Spleen (tissue), 11 donors: ENCODE results near the gene EIF2B5. TPM values are rescaled to one million over a fixed set of nuclear protein-coding genes. Genes with fewer than 3 reads are reported as not detected.

Experiments used
- DNase-seq: peaks from one replicate; pipeline ENCODE4 v3.0.0-alpha.2; 2020
- H3K27ac ChIP-seq, 8 donors: fragments of 200-600 bp; sonication (generic) in 7 of 8; 1 replicate in 4 of 8; 2 replicates in 4 of 8; pipeline versions ENCODE4 v1.5.0 to v1.8.0; 2016 to 2021; ENCODE audit warnings: inconsistent platforms in 4 of 8, mild to moderate bottlenecking in 4 of 8, moderate library complexity in 1 of 8
- H3K27me3 ChIP-seq, 7 donors: fragments of 200-600 bp; sonication (generic) in 6 of 7; replicated peaks in 1 of 7; 1 replicate in 4 of 7; 2 replicates in 3 of 7; pipeline versions ENCODE4 v1.5.0 to v1.8.0; 2016 to 2021; ENCODE audit warnings: inconsistent platforms in 3 of 7, mild to moderate bottlenecking in 1 of 7
- H3K36me3 ChIP-seq, 6 donors: fragments of 200-600 bp; sonication (generic) in 5 of 6; 1 replicate in 4 of 6; 2 replicates in 2 of 6; pipeline versions ENCODE4 v1.5.0 to v1.8.0; 2016 to 2021; ENCODE audit warnings: inconsistent platforms in 2 of 6
- H3K4me1 ChIP-seq, 6 donors: fragments of 200-600 bp; sonication (generic) in 5 of 6; 1 replicate in 3 of 6; 2 replicates in 3 of 6; pipeline versions ENCODE4 v1.5.0 to v1.8.0; 2016 to 2021; ENCODE audit warnings: inconsistent platforms in 3 of 6
- H3K4me3 ChIP-seq, 8 donors: fragments of 200-600 bp; sonication (generic) in 7 of 8; 1 replicate in 4 of 8; 2 replicates in 4 of 8; pipeline versions ENCODE4 v1.5.0 to v1.8.0; 2016 to 2021; ENCODE audit warnings: inconsistent platforms in 4 of 8, mild to moderate bottlenecking in 4 of 8, moderate library complexity in 2 of 8
- H3K9me3 ChIP-seq, 8 donors: fragments of 200-600 bp; sonication (generic) in 7 of 8; 1 replicate in 4 of 8; 2 replicates in 4 of 8; pipeline versions ENCODE4 v1.5.0 to v1.8.0; 2016 to 2021; ENCODE audit warnings: inconsistent platforms in 4 of 8
- CTCF ChIP-seq, 11 experiments: fragments of 200-600 bp in 7 of 11; fragments of 450-650 bp in 4 of 11; sonication (generic) in 4 of 11; IDR thresholded peaks in 8 of 11; conservative IDR thresholded peaks in 3 of 11; 1 replicate in 7 of 11; 2 replicates in 4 of 11; pipeline versions ENCODE4 v1.4.0 to v1.8.0; 2016 to 2021; ENCODE audit warnings: antibody characterized with exemption in 11 of 11, inconsistent platforms in 4 of 11, mild to moderate bottlenecking in 1 of 11
- POLR2A ChIP-seq, 3 donors: fragments of 450-650 bp; IDR thresholded peaks; one replicate each; pipeline ENCODE4 v1.5.1; 2017; ENCODE audit warnings: antibody characterized with exemption in 3 of 3, mild to moderate bottlenecking in 1 of 3
- POLR2AphosphoS5 ChIP-seq, 3 donors: sonication (generic); formaldehyde crosslinking; IDR thresholded peaks; one replicate each; pipeline ENCODE4 v1.5.1; 2017; ENCODE audit warnings: antibody characterized with exemption in 3 of 3
- WGBS, 5 donors: extraction: QIAGEN DNeasy Blood & Tissue Kit in 3 of 5; methylation state at CpG; one replicate each; pipeline versions ENCODE4 v1.1.5 to v1.1.7; 2013 to 2018; 5-methylcytosine and 5-hydroxymethylcytosine counted together
- intact Hi-C: fragments of 100-400 bp; cut with DNase I; formaldehyde crosslinking; loops from one replicate; pipeline ENCODE4 v1.15.0; 2023; ENCODE audit warnings: low total_unique reads
- polyA plus RNA-seq, 3 donors: library from polyadenylated mRNA; stranded (reverse); fragments of 200-250 nt; gene quantifications; one replicate each; pipeline ENCODE4 v1.2.1, GENCODE V29; 2013
- total RNA-seq, 7 donors: library from RNA; depleted of rRNA in 3 of 7; stranded (reverse); fragments of >200 nt in 3 of 7; fragmentation: NEBNext Ultra II Directional in 4 of 7; extraction: Animal tissue kit (Norgen Biotek cat#: 25700) in 4 of 7; gene quantifications; one replicate each; pipeline versions ENCODE4 v1.1.0 to v1.2.1, GENCODE V29; 2016 to 2021
- donor health status: healthy with polysubstance abuse.
- donor health status: DM: no; HTN: no; CAD: no; lungs with moderate emphysema.
- donor health status: DM: no; HTN: no; CAD: no.
- donor health status: Bipolar disorder and iron deficiency.
- donor health status: healthy.
- donor health status: DM: no; HTN: no; CAD: no.
- donor health status: DM: yes; HTN: yes; CAD: no.

Gene EIF2B5
- total and polyA plus RNA-seq, 10 donors, result 40.4 to 55.7 (median 47.1) TPM

- WGBS, 5 donors, result 81 to 91% (median 89%) methylated on average over 7 of the region's 7 CpGs
- intact Hi-C loops, result no loop called here
- no peaks in the 10 kb centered on the region for H3K36me3 ChIP-seq
Measured at GRCh38 chr3:184096811-184097383, 38.3 kb upstream of the EIF2B5 start, which contains the start of gene HTR3E. TSS of gene HTR3E (plus strand) at chr3:184097064. CDS start at chr3:184097530, 466 bp downstream.

GRCh38 chr3:184097556-184097955 lies 37.6 kb upstream of the EIF2B5 start:
- intact Hi-C loops, result no loop called here
- WGBS, 5 donors, result 83 to 94% (median 88%) methylated on average over 6 of the region's 6 CpGs
- Histone ChIP-seq H3K9me3 (peaks cover 0 to 14% (median 8%) of the 10 kb centered on the region in 8 donors), H3K27ac (no peak overlapping the region), H3K27me3 (peaks cover 0 to 5% (median 0%) of the 10 kb centered on the region in 7 donors), H3K4me1 (no peaks in the 10 kb centered on the region), H3K4me3 (no peak overlapping the region), H3K36me3 (no peaks in the 10 kb centered on the region)
- no peak for TF ChIP-seq CTCF (IDR thresholded peaks at IDR 0.05 in 8 of 11, conservative IDR thresholded peaks at IDR 0.05 in 3 of 11)
- no peak for TF ChIP-seq POLR2AphosphoS5 (IDR thresholded peaks at IDR 0.05)
- TF ChIP-seq POLR2A (IDR thresholded peaks at IDR 0.05), result no peak
- no peak for DNase-seq

More at GRCh38 chr3:184096811-184097383, 38.3 kb upstream of the EIF2B5 start, which contains the start of gene HTR3E:
- H3K27me3 ChIP-seq, result peaks cover 0 to 6% (median 0%) of the 10 kb centered on the region in 7 donors
- no peak within 1 kb of the TSS for H3K4me3 ChIP-seq
- no peak within 1 kb of the TSS for H3K27ac ChIP-seq
- H3K4me1 ChIP-seq, result no peaks in the 10 kb centered on the region
- TF ChIP-seq POLR2AphosphoS5 (IDR thresholded peaks at IDR 0.05) (no peak), POLR2A (IDR thresholded peaks at IDR 0.05) (no peak), CTCF (IDR thresholded peaks at IDR 0.05 in 8 of 11, conservative IDR thresholded peaks at IDR 0.05 in 3 of 11) (no peak)
- DNase-seq, result no peak
- H3K9me3 ChIP-seq, result peaks cover 6 to 21% (median 14%) of the 10 kb centered on the region in 8 donors

- no peaks in the 10 kb centered on the region for H3K4me1 ChIP-seq
- DNase-seq, result no peak
- H3K27me3 ChIP-seq, result peaks cover 0 to 5% (median 0%) of the 10 kb centered on the region in 7 donors
- 69 to 74% (median 73%) methylated on average over 24 of the region's 24 CpGs for WGBS, 5 donors
- no peaks in the 10 kb centered on the region for H3K9me3 ChIP-seq
- TF ChIP-seq POLR2A (IDR thresholded peaks at IDR 0.05), result no peak
- no peak for TF ChIP-seq CTCF (IDR thresholded peaks at IDR 0.05 in 8 of 11, conservative IDR thresholded peaks at IDR 0.05 in 3 of 11)
- no peak for TF ChIP-seq POLR2AphosphoS5 (IDR thresholded peaks at IDR 0.05)
- intact Hi-C loops, result no loop called here
- H3K4me3 ChIP-seq, result no peak overlapping the region
- no peaks in the 10 kb centered on the region for H3K36me3 ChIP-seq
- H3K27ac ChIP-seq, result no peak overlapping the region
Measured at GRCh38 chr3:184099806-184100686, 35.1 kb upstream of the EIF2B5 start.

- 51 to 76% (median 67%) methylated on average over 7 of the region's 7 CpGs for WGBS, 5 donors
- H3K27me3 ChIP-seq, result peaks cover 0 to 5% (median 0%) of the 10 kb centered on the region in 7 donors
- intact Hi-C loops, result no loop called here
- H3K9me3 ChIP-seq, result no peaks in the 10 kb centered on the region
- no peak overlapping the region for H3K27ac ChIP-seq
- H3K36me3 ChIP-seq, result no peaks in the 10 kb centered on the region
- H3K4me1 ChIP-seq, result no peaks in the 10 kb centered on the region
- no peak overlapping the region for H3K4me3 ChIP-seq
- TF ChIP-seq CTCF (IDR thresholded peaks at IDR 0.05 in 8 of 11, conservative IDR thresholded peaks at IDR 0.05 in 3 of 11) (no peak), POLR2AphosphoS5 (IDR thresholded peaks at IDR 0.05) (no peak), POLR2A (IDR thresholded peaks at IDR 0.05) (no peak)
- no peak for DNase-seq
Measured at GRCh38 chr3:184110316-184110725, 24.8 kb upstream of the EIF2B5 start.
